HUES64 (cell line): ENCODE measurements around the gene ZNF888.
"Not testable (repeated sequence)": the region's sequence is repeated elsewhere in the genome, so short reads cannot be mapped to it uniquely, and the experiment has no call there.

ENCODE experiments used
- H3K27ac ChIP-seq: 2 replicates; pipeline ENCODE4 v1.7.0; 2013; ENCODE audit warnings: low read depth, low read length, inconsistent platforms
- H3K27me3 ChIP-seq: 2 replicates; pipeline ENCODE4 v1.6.1; 2013; ENCODE audit warnings: mild to moderate bottlenecking, low read length; ENCODE audit not compliant: insufficient read depth
- H3K36me3 ChIP-seq: 2 replicates; pipeline ENCODE4 v1.6.1; 2013; ENCODE audit warnings: mild to moderate bottlenecking, low read length; ENCODE audit not compliant: insufficient read depth
- H3K4me1 ChIP-seq: 2 replicates; pipeline ENCODE4 v1.6.1; 2013; ENCODE audit warnings: mild to moderate bottlenecking, low read length, moderate library complexity; ENCODE audit not compliant: insufficient read depth
- H3K4me3 ChIP-seq: 2 replicates; pipeline ENCODE4 v1.5.1; 2013; ENCODE audit warnings: mild to moderate bottlenecking, low read length, moderate library complexity
- H3K9ac ChIP-seq: 2 replicates; pipeline ENCODE4 v1.6.1; 2013; ENCODE audit warnings: mild to moderate bottlenecking, low read depth, low read length
- H3K9me3 ChIP-seq: 2 replicates; pipeline ENCODE4 v1.6.1; 2013; ENCODE audit warnings: low read depth, low read length; ENCODE audit not compliant: insufficient read depth
- WGBS: fragments of 150-250, 120-280 bp; methylation state at CpG from one replicate; pipeline ENCODE4 v1.1.7; 2013; ENCODE audit warnings: missing lambda C conversion rate; 5-methylcytosine and 5-hydroxymethylcytosine counted together

ZNF888 gene

DNA sequence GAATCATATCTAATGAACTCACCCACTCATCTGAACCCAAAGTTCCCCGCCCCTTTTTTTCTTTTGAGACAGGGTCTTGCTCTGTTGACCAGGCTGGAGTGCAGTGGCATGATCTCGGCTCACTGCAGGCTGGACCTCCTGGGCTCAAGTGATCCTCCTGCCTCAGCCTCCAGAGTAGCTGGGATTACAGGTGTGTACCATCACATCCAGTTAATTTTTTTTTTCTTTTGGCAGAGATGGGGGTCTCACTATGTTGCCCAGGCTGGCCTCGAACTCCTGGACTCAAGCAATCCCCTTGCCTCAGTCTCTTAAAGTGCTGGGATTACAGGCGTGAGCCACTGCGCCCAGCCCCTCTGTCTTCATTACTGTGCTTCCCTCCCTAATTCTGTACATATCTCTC lies 17.7 kb upstream of the ZNF888 start:
- not testable (repeated sequence) for H3K9ac ChIP-seq, H3K27ac ChIP-seq, H3K9me3 ChIP-seq, H3K27me3 ChIP-seq, H3K36me3 ChIP-seq, H3K4me3 ChIP-seq
- 87% methylated on average over 5 of the region's 5 CpGs for WGBS
- peaks cover 27% of the 10 kb centered on the region for H3K4me1 ChIP-seq

DNA sequence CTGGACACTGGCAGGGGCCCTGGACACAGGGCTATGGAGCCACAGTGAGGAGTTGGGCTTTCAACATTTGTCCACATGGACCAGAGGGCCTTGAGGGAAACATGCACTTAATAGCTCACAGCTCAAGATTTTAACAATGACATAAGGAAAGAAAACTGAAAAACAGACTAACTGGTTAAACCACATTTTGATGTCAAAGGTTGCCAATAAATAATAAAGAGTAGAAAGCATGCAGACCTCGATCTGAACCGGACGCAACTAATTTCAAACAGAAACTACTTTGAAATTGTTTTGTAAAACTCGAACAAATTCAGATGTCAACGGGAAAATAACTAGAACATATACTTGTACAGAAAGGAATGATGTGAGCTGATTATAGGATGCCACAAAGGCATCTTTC lies 15.5 kb upstream of the ZNF888 start:
- Histone ChIP-seq H3K9me3 (no peaks in the 10 kb centered on the region), H3K9ac (no peak overlapping the region), H3K27ac (no peak overlapping the region), H3K36me3 (peaks cover 15% of the 10 kb centered on the region), H3K4me3 (no peak overlapping the region), H3K27me3 (no peaks in the 10 kb centered on the region), H3K4me1 (peaks cover 6% of the 10 kb centered on the region)
- WGBS: 94% methylated on average over 5 of the region's 5 CpGs

- no peaks in the 10 kb centered on the region for H3K4me1 ChIP-seq
- H3K9ac ChIP-seq: no peak overlapping the region
Measured at GRCh38 chr19:52936954-52937325, 13.7 kb upstream of the ZNF888 start.

DNA sequence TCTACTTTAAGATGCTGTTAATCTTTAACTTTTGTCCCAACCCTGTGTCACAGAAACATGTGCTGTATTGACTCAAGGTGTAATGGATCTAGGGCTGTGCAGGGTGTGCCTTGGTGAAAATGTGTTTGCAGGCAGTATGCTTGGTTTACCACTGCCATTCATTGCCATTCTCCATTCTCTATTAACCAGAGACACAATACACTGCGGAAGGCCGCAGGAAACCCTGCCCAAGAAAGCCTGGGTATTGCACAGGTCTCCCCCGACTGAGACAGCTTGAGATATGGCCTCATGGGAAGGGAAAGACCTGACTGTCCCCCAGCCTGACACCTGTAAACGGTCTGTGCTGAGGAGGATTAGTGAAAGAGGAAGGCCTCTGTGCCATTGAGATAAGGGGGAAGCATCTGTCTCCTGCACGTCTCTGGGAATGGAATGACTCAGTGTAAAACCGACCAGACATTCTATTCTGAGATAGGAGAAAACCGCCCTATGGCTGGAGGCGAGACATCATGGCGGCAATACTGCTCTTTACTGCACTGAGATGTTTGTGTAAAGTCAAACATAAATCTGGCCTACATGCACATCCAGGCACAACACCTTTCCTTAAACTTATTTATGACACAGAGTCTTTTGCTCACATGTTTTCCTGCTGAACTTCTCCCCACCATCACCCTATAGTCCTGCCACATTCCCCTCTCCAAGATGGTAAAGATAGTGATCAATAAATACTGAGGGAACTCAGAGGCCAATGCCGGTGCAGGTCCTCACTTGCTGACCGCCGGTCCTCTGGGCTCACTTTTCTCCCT lies 13.1 kb upstream of the ZNF888 start:
- Histone ChIP-seq H3K27me3 (no peaks in the 10 kb centered on the region), H3K9me3 (no peaks in the 10 kb centered on the region), H3K9ac (no peak overlapping the region), H3K36me3 (peaks cover 17% of the 10 kb centered on the region), H3K4me1 (no peaks in the 10 kb centered on the region), H3K4me3 (no peak overlapping the region), H3K27ac (no peak overlapping the region)
- WGBS: 95% methylated on average over 12 of the region's 12 CpGs

More at GRCh38 chr19:52936954-52937325, 13.7 kb upstream of the ZNF888 start:
- Histone ChIP-seq H3K36me3 (peaks cover 17% of the 10 kb centered on the region), H3K27me3 (no peaks in the 10 kb centered on the region), H3K27ac (no peak overlapping the region), H3K9me3 (no peaks in the 10 kb centered on the region), H3K4me3 (no peak overlapping the region)
- WGBS: 94% methylated on average over 7 of the region's 7 CpGs

GRCh38 chr19:52935434-52935833 lies 12.2 kb upstream of the ZNF888 start:
- Histone ChIP-seq H3K9me3 (no peaks in the 10 kb centered on the region), H3K27me3 (no peaks in the 10 kb centered on the region), H3K27ac (no peak overlapping the region), H3K9ac (no peak overlapping the region), H3K36me3 (peaks cover 17% of the 10 kb centered on the region), H3K4me3 (no peak overlapping the region), H3K4me1 (no peaks in the 10 kb centered on the region)
- WGBS: 97% methylated on average over 8 of the region's 8 CpGs

DNA sequence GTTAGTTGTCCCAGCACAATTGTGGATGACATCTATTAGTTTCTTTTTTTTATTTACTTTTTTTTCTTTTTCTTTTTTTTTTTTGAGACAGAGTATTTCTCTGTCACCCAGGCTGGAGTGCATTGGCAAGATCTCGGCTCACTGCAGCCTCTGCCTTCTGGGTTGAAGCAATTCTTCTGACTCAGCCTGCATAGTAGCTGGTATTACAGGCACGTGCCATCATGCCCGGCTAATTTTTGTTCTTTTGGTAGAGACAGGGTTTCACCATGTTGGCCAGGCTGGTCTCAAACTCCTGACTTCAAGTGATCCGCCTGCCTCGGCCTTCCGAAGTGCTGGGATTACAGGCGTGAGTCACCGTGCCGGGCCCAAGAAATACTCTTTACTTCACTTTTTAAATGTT lies 1.4 kb upstream of the ZNF888 start:
- WGBS: 91% methylated on average over 9 of the region's 9 CpGs
- H3K4me1 ChIP-seq, H3K27ac ChIP-seq, H3K9ac ChIP-seq, H3K27me3 ChIP-seq, H3K4me3 ChIP-seq, H3K9me3 ChIP-seq: not testable (repeated sequence)
- H3K36me3 ChIP-seq: peaks cover 27% of the 10 kb centered on the region

DNA sequence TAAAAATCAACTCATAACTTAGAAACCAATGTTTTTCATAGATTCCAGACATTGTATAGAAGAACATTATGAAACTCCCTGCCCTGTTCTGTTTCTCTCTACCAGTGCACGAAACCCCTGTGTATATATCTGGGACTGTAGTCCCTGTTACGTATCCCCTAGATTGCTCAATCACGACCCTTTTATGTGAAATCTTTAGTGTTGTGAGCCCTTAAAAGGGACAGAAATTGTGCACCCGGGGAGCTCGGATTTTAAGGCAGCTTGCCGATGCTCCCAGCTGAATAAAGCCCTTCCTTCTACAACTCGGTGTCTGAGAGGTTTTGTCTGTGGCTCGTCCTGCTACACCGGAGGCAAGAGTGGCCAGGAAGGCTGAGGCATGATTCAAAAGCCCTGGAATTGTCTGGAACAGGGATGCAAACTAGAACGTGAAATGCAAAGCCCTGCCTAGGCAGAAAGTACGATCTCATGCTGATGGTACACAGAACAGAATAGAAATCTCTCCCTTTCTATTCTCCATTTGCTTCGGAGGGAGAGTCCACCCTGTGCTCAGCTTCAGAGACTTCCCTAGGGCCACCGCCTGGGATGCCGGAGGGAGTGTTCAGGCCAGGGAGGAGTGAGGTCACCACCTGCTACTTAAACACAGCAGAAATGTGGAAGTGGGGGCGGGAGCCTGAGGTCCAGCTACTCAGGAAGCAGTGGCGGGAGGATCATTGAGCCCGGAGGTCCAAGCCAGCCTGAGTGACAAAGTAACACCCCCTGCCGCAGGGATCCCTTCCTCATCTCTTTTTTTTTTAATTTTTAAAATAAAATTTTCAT lies 758 bp upstream of the ZNF888 start:
- no peaks in the 10 kb centered on the region for H3K27me3 ChIP-seq
- no peak overlapping the region for H3K9ac ChIP-seq
- no peaks in the 10 kb centered on the region for H3K9me3 ChIP-seq
- H3K4me1 ChIP-seq: peaks cover 9% of the 10 kb centered on the region; the same call in 1 of the 2 replicates
- H3K27ac ChIP-seq: no peak overlapping the region
- H3K4me3 ChIP-seq: peak overlapping the region; percentile 70
- 51% methylated on average over 17 of the region's 18 CpGs for WGBS
- peaks cover 20% of the 10 kb centered on the region for H3K36me3 ChIP-seq

DNA sequence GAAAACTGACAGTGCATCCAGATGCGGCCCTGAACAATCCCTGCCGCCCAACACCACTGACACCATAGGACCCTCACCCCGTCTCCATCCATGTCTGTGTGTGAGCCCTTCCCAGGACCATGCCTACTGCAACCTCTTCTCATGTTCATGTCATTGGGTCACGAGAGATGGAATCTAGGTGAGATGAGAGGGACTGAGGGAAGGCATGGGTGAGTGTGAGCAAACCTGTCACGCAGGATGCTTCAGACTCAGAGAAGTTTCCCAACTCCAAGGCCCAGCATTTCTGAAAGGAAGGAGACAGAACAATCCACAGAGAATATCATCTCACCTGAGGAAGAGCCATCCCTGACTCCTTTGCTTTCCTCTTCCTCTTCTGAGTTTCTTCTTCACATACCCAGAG lies 5.7 kb downstream of the ZNF888 start:
- no peaks in the 10 kb centered on the region for H3K4me1 ChIP-seq
- no peaks in the 10 kb centered on the region for H3K9me3 ChIP-seq
- no peak overlapping the region for H3K4me3 ChIP-seq
- H3K9ac ChIP-seq: no peak overlapping the region
- WGBS: 96% methylated on average over 5 of the region's 5 CpGs
- H3K27me3 ChIP-seq: no peaks in the 10 kb centered on the region
- H3K36me3 ChIP-seq: peaks cover 46% of the 10 kb centered on the region
- H3K27ac ChIP-seq: no peak overlapping the region

DNA sequence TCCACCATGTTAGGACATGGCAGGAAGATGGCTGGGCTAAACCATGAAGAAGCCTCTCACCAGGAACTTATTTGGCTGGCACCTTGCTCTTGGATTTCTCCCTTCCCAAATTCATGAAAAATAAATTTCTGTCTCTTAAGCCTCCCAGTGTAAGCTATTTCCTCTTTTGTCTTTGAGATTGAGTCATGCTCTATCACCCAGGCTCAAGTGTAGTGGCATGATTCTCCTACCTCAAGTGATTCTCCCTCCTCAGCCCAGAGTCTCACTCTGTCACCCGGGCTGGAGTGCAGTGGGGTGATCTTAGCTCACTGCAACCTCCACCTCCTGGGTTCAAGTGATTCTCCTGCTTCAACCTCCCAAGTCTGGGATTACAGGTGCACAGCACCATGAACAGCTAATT lies 12.6 kb downstream of the ZNF888 start:
- 89% methylated on average over 1 of the region's 1 CpG for WGBS
- H3K9ac ChIP-seq: no peak overlapping the region

GRCh38 chr19:52904052-52904780 lies 19.0 kb downstream of the ZNF888 start:
- H3K27me3 ChIP-seq, H3K9me3 ChIP-seq, H3K27ac ChIP-seq, H3K4me3 ChIP-seq, H3K9ac ChIP-seq, H3K4me1 ChIP-seq: not testable (repeated sequence)
- 91% methylated on average over 14 of the region's 16 CpGs for WGBS
- peaks cover 31% of the 10 kb centered on the region for H3K36me3 ChIP-seq

More for the DNA sequence above, 12.6 kb downstream of the ZNF888 start:
- H3K27me3 ChIP-seq: no peaks in the 10 kb centered on the region
- H3K36me3 ChIP-seq: peaks cover 53% of the 10 kb centered on the region
- H3K9me3 ChIP-seq: no peaks in the 10 kb centered on the region
- no peak overlapping the region for H3K4me3 ChIP-seq
- no peaks in the 10 kb centered on the region for H3K4me1 ChIP-seq
- no peak overlapping the region for H3K27ac ChIP-seq

GRCh38 chr19:52901842-52902241 lies 21.4 kb downstream of the ZNF888 start:
- H3K9ac ChIP-seq: no peak overlapping the region

More at GRCh38 chr19:52901842-52902241, 21.4 kb downstream of the ZNF888 start:
- Histone ChIP-seq H3K27me3 (no peaks in the 10 kb centered on the region), H3K9me3 (no peaks in the 10 kb centered on the region), H3K4me3 (no peak overlapping the region), H3K36me3 (peaks cover 15% of the 10 kb centered on the region), H3K4me1 (peaks cover 14% of the 10 kb centered on the region), H3K27ac (no peak overlapping the region)
- WGBS: 97% methylated on average over 3 of the region's 3 CpGs
